A673 (cell line): ENCODE results near the gene CUTA. TPM values are rescaled to one million over a fixed set of nuclear protein-coding genes. Genes with fewer than 3 reads are reported as not detected.
A peak's percentile ranks its signal among the peaks of the same experiment; 100 is the strongest.

Source experiments
- BruUV-seq: library from RNA; stranded (reverse); fragments of 400-500 nt; replicated peaks from 2 replicates; lab custom pipeline; 2021; lab: Mats Ljungman, UMichigan
- CTCF ChIA-PET: fragments of 300-600 bp; sonication (Branson Sonifier 250); formaldehyde crosslinking; loops from one replicate; lab custom pipeline; 2022; ENCODE audit warnings: antibody characterized with exemption; lab: Charles Lee
- POLR2A ChIA-PET: fragments of 300-600 bp; sonication (Branson Sonifier 250); formaldehyde crosslinking; loops from one replicate; lab custom pipeline; 2022; ENCODE audit warnings: antibody characterized with exemption; ENCODE audit not compliant: low non-redundant PET; lab: Charles Lee
- DNase-seq: peaks from one replicate; pipeline ENCODE4 v3.0.0-alpha.2; 2015; ENCODE audit warnings: low spot score
- H3K27ac ChIP-seq: fragments of 200-600 bp; sonication (generic); 2 replicates; pipeline ENCODE4 v1.5.1; 2016; ENCODE audit warnings: mixed run types, low read depth, mild to moderate bottlenecking, mixed read lengths, antibody characterized with exemption, low read length; ENCODE audit not compliant: poor library complexity, severe bottlenecking
- H3K27me3 ChIP-seq: fragments of 200-600 bp; sonication (generic); replicated peaks from 2 replicates; pipeline ENCODE4 v1.6.1; 2017; ENCODE audit warnings: mixed run types, low read depth, mild to moderate bottlenecking, mixed read lengths, antibody characterized with exemption, low read length; ENCODE audit not compliant: insufficient read depth, poor library complexity
- H3K36me3 ChIP-seq: fragments of 200-600 bp; sonication (generic); 2 replicates; pipeline ENCODE4 v1.6.1; 2016; ENCODE audit warnings: mixed run types, mild to moderate bottlenecking, mixed read lengths, antibody characterized with exemption, low read length; ENCODE audit not compliant: insufficient read depth, poor library complexity, severe bottlenecking
- H3K4me1 ChIP-seq: fragments of 200-600 bp; sonication (generic); 2 replicates; pipeline ENCODE4 v1.6.1; 2017; ENCODE audit warnings: mixed run types, mild to moderate bottlenecking, mixed read lengths, antibody characterized with exemption, low read length; ENCODE audit not compliant: insufficient read depth, poor library complexity, severe bottlenecking
- H3K4me3 ChIP-seq: fragments of 200-600 bp; sonication (generic); 2 replicates; pipeline ENCODE4 v1.5.1; 2016; ENCODE audit warnings: low read depth, mixed run types, mild to moderate bottlenecking, mixed read lengths, low read length; ENCODE audit not compliant: poor library complexity, severe bottlenecking
- H3K9me3 ChIP-seq: fragments of 200-600 bp; sonication (generic); 2 replicates; pipeline ENCODE4 v1.6.1; 2016; ENCODE audit warnings: mixed run types, low read depth, mild to moderate bottlenecking, mixed read lengths, antibody characterized with exemption, low read length; ENCODE audit not compliant: poor library complexity, severe bottlenecking
- CTCF ChIP-seq: fragments of 300-800, 200-600 bp; sonication (generic); conservative IDR thresholded peaks from 2 replicates; pipeline ENCODE4 v1.5.1; 2017; ENCODE audit warnings: low read depth, mild to moderate bottlenecking, antibody characterized with exemption, low read length, moderate library complexity, mixed read lengths
- EZH2 ChIP-seq: fragments of 200-600 bp; sonication (generic); IDR thresholded peaks from 2 replicates; pipeline ENCODE4 v1.6.1; 2017; ENCODE audit warnings: borderline replicate concordance, low read depth, mild to moderate bottlenecking, mixed read lengths, antibody characterized with exemption, low read length; ENCODE audit not compliant: poor library complexity, severe bottlenecking
- intact Hi-C: fragments of 100-400 bp; cut with micrococcal nuclease; formaldehyde crosslinking; loops from one replicate; pipeline ENCODE4 v1.10.0; 2022; ENCODE audit not compliant: unreplicated experiment
- total RNA-seq: library from RNA; stranded (reverse); gene quantifications from 2 replicates; pipeline ENCODE4 v1.2.3, GENCODE V29; 2021

Gene CUTA
- total RNA-seq, 1 experiment from 2014 or later, result 221 TPM

DNA sequence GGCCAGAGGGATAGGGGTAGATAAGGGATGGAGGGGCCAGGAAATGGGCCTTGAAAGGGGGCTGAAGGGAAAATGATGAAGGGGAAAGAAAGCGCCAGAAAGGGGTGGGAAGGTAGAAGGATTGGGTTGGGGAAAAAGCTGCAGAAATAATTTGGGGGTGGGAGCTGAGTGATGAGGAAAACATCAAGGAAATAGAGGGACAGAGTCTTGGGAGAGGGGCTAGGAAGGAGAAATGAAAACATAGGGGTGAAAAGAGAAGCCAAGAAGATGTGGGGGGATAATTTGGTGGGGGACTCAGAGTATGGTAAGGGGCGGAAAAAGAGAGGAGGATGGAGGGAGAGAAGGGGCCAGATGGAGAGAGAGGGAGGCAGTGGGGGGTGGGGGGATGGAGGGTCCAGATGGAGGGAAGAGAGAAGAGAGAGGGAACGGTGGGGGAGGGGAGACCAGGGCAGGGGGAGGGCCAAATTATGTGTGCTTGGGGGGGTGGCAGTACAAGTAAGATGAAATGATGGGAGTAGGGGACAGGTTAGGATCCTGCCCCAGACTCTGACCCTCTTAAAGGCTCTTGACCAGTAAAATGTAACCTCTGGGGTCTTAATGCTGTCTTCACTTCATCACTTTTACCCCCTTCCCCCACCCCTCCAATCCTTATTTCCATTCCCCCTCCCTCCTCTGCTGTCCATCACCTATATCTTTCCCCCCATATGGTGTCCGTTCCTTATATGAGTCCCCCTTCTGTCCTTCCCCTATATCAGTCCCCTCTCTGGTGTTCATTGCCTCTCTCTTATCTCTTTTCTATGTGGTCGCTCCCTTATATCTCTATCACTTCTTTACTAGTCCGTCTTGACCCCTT is 2.8 kb upstream of the CUTA start:
- peaks cover 17% of the 10 kb centered on the region for H3K36me3 ChIP-seq
- POLR2A ChIA-PET, result no interaction called here
- no peaks in the 10 kb centered on the region for H3K9me3 ChIP-seq
- TF ChIP-seq EZH2 (no peak), CTCF (no peak)
- CTCF ChIA-PET, result no interaction called here
- intact Hi-C loops, result loop anchor here (10.0 kb wide), 2 partner anchors 154 to 446 kb away; no protein-coding TSS in a partner anchor
- no peaks in the 10 kb centered on the region for H3K27me3 ChIP-seq
- BruUV-seq, result no TSS peak
- peaks cover 36% of the 10 kb centered on the region for H3K4me1 ChIP-seq
- H3K27ac ChIP-seq, result no peak overlapping the region
- H3K4me3 ChIP-seq, result peak overlapping the region; percentile 40
- DNase-seq, result peak; percentile 45

DNA sequence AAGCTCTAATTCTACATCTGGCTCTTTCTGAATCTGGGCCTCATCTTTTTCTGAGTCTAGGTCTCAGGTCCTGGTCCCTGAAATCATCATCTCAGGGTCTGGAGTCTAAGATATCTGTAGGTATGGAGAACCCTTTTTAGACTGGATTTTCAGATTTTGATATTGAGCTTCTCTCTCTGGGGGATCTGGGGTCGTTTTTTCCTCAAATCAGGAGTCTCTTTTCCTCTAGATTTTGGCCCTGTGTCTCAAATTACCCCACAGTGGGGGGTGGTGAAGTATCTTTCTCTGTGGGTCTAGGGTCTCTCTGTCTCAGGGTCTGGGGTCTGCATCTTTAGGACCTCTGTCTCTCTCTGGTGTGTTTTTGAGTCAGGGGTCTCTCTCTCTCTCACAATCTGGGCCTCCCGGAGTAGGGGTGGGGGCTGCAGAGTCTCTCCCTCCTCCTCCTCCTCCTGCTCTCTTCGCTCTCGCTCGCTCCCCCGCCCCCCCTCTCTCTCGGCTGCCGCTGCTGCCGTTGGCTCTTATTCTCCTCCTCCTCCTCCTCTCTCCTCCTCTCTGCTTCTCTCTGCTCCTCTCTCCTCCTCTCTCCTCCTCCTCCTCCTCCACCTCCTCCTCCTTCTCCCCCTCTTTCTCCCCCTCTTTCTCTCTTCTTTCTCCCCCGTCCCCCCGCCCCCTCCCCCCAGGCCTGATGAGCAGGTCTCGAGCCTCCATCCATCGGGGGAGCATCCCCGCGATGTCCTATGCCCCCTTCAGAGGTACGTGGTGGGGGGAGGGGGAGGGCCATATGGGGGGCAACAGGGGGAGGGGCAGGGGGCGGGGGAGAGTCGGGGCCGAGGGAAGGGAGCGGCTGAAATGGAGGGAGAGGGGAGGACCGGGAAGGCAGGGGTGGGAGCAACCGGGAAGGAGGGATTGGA is 1.9 kb upstream of the CUTA start, which contains the start of gene SYNGAP1:
Gene SYNGAP1, plus strand, starts transcription at position 486 of the 911 bp plus-strand sequence. Its CDS starts 200 bp downstream, at position 686.
- peak within 1 kb of the TSS; percentile 81 for H3K27ac ChIP-seq
- intact Hi-C loops, result loop anchor here (10.0 kb wide), 3 partner anchors 105 to 445 kb away; partner anchors contain the start of genes TAPBP and ZBTB22
- peak; percentile 65 for DNase-seq
- peaks cover 25% of the 10 kb centered on the region for H3K36me3 ChIP-seq
- TF ChIP-seq EZH2 (no peak), CTCF (no peak)
- peaks cover 31% of the 10 kb centered on the region for H3K4me1 ChIP-seq
- no peaks in the 10 kb centered on the region for H3K9me3 ChIP-seq
- BruUV-seq, result no TSS peak
- peak within 1 kb of the TSS; percentile 40 for H3K4me3 ChIP-seq
- CTCF ChIA-PET, result no interaction called here
- H3K27me3 ChIP-seq, result no peaks in the 10 kb centered on the region
- POLR2A ChIA-PET, result interaction anchor here (0.6 kb wide), 1 partner anchor 119 kb away, joined by 7 read pairs; no protein-coding TSS in a partner anchor

DNA sequence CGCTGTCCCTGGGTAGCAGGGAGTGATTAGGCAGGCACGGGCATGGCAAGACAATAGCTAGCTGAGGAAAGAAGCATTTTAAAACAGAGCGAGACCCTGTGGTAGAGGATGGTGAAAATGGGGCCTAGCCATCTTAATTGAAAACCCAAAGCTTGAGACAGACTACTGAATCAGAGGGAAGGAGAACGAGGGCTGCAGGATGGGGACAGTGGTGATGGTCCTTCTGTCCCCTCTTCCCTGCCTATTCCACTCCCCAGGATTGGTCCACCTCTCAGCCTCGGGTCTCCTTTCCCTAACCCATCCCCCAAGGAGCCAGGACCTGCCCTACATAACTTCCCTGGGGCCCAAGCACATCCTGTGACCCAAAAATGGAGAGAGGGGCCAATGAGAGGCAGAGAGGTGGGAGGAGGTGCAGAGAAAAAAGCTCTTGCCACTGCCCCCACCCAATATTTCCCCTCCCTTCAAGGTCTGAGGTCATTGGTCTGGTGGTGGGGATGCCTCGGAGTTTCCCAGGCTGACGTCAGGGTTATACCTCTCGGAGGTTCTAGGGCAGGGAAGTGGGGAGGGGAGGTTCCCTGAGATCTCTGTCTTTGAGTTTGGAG is 884 bp upstream of the CUTA start:
- BruUV-seq, result TSS peak; percentile 83
- no peak for TF ChIP-seq EZH2
- TF ChIP-seq CTCF, result no peak
- CTCF ChIA-PET, result interaction anchor here (0.8 kb wide), 1 partner anchor 12 kb away, joined by 3 read pairs; no protein-coding TSS in a partner anchor
- Histone ChIP-seq H3K9me3 (no peaks in the 10 kb centered on the region), H3K27ac (peak overlapping the region; percentile 81), H3K27me3 (no peaks in the 10 kb centered on the region), H3K36me3 (peaks cover 30% of the 10 kb centered on the region), H3K4me3 (peak overlapping the region; percentile 61), H3K4me1 (peaks cover 24% of the 10 kb centered on the region)
- intact Hi-C loops, result loop anchor here (10.0 kb wide), 1 partner anchor 104 kb away; the partner anchor contains the start of genes TAPBP and ZBTB22
- POLR2A ChIA-PET, result no interaction called here
- no peak for DNase-seq
